HG02884 (cell line): ENCODE measurements around the gene IFNK.
"Not testable (repeated sequence)": the region's sequence is repeated elsewhere in the genome, so short reads cannot be mapped to it uniquely, and the experiment has no call there.

Experiments
- ATAC-seq: cut with Tn5 transposase; IDR thresholded peaks from one replicate; pipeline ENCODE4 v1.9.1; 2021; ENCODE audit warnings: mild to moderate bottlenecking, moderate library complexity; ENCODE audit not compliant: unreplicated experiment

Gene IFNK

GRCh38 chr9:27524236-27524635 is at the start of gene IFNK:
TSS of gene IFNK (plus strand) at chr9:27524290. CDS start at chr9:27524337, 47 bp downstream.
- no peak for ATAC-seq

GRCh38 chr9:27474305-27474704 is 49.8 kb upstream of the IFNK start:
- no peak for ATAC-seq

- ATAC-seq = no peak
These were observed 49.0 kb upstream of the IFNK start for GRCh38 chr9:27475057-27475595.

GRCh38 chr9:27476870-27477515 is 47.1 kb upstream of the IFNK start:
- no peak for ATAC-seq

- ATAC-seq = no peak
These were observed 45.8 kb upstream of the IFNK start for GRCh38 chr9:27478322-27478721.

- ATAC-seq = no peak
These were observed 41.4 kb upstream of the IFNK start for GRCh38 chr9:27482709-27483108.

- no peak for ATAC-seq
These were observed 40.5 kb upstream of the IFNK start for GRCh38 chr9:27483576-27483975.

- peak; percentile 57 for ATAC-seq
These were observed 38.9 kb upstream of the IFNK start for GRCh38 chr9:27485158-27485557.

- no peak for ATAC-seq
These were observed 36.9 kb upstream of the IFNK start for GRCh38 chr9:27487128-27487640.

GRCh38 chr9:27487927-27488326 is 36.2 kb upstream of the IFNK start:
- no peak for ATAC-seq

GRCh38 chr9:27489087-27489876 is 34.8 kb upstream of the IFNK start:
- peak; percentile 85 for ATAC-seq

GRCh38 chr9:27491154-27491553 is 32.9 kb upstream of the IFNK start:
- ATAC-seq = peak; percentile 38

GRCh38 chr9:27495480-27496134 is 28.5 kb upstream of the IFNK start:
- ATAC-seq = no peak

GRCh38 chr9:27496135-27496504 is 28.0 kb upstream of the IFNK start:
- no peak for ATAC-seq

- ATAC-seq = no peak
These were observed 26.1 kb upstream of the IFNK start for GRCh38 chr9:27497883-27498417.

- peak; percentile 61 for ATAC-seq
These were observed 24.6 kb upstream of the IFNK start for GRCh38 chr9:27499451-27499850.

- not testable (repeated sequence) for ATAC-seq
These were observed 23.2 kb upstream of the IFNK start for GRCh38 chr9:27500902-27501301.

GRCh38 chr9:27503623-27504022 is 20.5 kb upstream of the IFNK start:
- ATAC-seq = no peak

GRCh38 chr9:27504259-27504658 is 19.8 kb upstream of the IFNK start:
- ATAC-seq = peak; percentile 50

GRCh38 chr9:27505744-27506161 is 18.3 kb upstream of the IFNK start:
- ATAC-seq = no peak

- ATAC-seq = no peak
These were observed 17.1 kb upstream of the IFNK start for GRCh38 chr9:27506981-27507380.
